ENCODE measurements around the gene USP53. TPM values are rescaled to one million over a fixed set of nuclear protein-coding genes. Genes with fewer than 3 reads are reported as not detected.

The USP53 gene
- total and polyA plus RNA-seq, 2 of the 13 experiments (the other 11 are each of a cell fraction or from before 2014, with no cell fraction given) = 5.3 to 8.1 TPM

GRCh38 chr4:119212964-119213606 lies 572 bp downstream of the USP53 start (continued):
- TF ChIP-seq ZNF318 (CRISPR knock-in tag; IDR thresholded peaks at IDR 0.05) = no peak; the same call in 1 of the 2 replicates
- no peak for TF ChIP-seq ZNF33A (CRISPR knock-in tag; IDR thresholded peaks at IDR 0.05; ENCODE audit: borderline replicate concordance)
- no peak for TF ChIP-seq GATA4 (IDR thresholded peaks at IDR 0.05; ENCODE audit: borderline replicate concordance, low read depth)
- no peak for TF ChIP-seq ZNF83 (CRISPR knock-in tag; IDR thresholded peaks at IDR 0.05; ENCODE audit: borderline replicate concordance)
- peak; percentile 62; the same call in 1 of the 2 replicates for TF ChIP-seq ZNF691 (CRISPR knock-in tag; IDR thresholded peaks at IDR 0.05; ENCODE audit: borderline replicate concordance, low read depth)
- no peak for TF ChIP-seq SNRNP70 (IDR thresholded peaks at IDR 0.05; ENCODE audit: low read depth, low read length)
- TF ChIP-seq DBP (CRISPR knock-in tag; IDR thresholded peaks at IDR 0.05; ENCODE audit: not compliant biosample characterization) = no peak
- no peak for TF ChIP-seq ZFYVE20 (CRISPR knock-in tag; IDR thresholded peaks at IDR 0.05; ENCODE audit: borderline replicate concordance, low read depth)
- no peak for TF ChIP-seq LRRFIP1 (CRISPR knock-in tag; conservative IDR thresholded peaks at IDR 0.05)
- TF ChIP-seq CREM (IDR thresholded peaks at IDR 0.05) = no peak
- TF ChIP-seq CREM (CRISPR knock-in tag; IDR thresholded peaks at IDR 0.05) = no peak
- no peak for TF ChIP-seq BRCA1 (CRISPR knock-in tag; IDR thresholded peaks at IDR 0.05)
- 0 out of 2 replicates have a peak, but pooled peaks have one; percentile 42 for TF ChIP-seq ZBTB39 (CRISPR knock-in tag; IDR thresholded peaks at IDR 0.05)
- no peak for TF ChIP-seq ZNF326 (CRISPR knock-in tag; IDR thresholded peaks at IDR 0.05; ENCODE audit: borderline replicate concordance)
